ENCODE measurements around the gene ZFP36.
A peak's percentile ranks its signal among the peaks of the same experiment; 100 is the strongest.

ZFP36 gene

DNA sequence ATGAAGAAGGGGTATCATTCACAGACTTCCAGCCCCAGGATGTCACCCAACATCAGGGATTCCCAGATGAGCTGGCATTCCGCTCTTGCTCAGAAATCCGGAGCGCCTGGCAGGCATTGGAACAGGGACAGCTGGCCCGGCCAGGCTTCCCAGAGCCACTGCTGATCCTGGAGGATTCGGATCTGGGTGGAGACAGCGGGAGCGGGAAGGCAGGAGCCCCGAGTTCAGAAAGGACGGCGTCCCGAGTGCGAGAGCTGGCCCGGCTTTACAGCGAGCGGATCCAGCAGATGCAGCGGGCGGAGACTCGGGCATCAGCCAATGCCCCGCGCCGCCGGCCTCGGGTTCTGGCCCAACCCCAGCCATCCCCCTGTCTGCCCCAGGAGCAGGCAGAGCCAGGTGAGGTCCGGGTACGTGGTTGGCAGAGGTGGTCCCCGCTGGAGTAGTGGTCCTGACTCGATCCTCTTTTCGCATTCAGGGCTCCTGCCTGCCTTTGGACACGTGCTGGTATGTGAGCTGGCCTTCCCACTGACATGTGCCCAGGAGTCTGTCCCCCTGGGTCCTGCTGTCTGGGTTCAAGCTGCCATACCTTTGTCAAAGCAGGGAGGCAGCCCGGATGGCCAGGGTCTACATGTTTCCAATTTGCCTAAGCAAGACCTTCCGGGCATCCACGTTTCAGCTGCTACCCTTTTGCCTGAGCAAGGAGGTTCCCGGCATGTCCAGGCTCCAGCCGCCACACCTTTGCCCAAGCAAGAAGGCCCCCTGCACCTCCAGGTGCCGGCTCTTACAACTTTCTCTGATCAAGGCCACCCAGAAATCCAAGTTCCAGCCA, 16.8 kb downstream of the ZFP36 start:
- no peak for DNase-seq

- no peak for DNase-seq
Observed at GRCh38 chr19:39424934-39425333, 18.3 kb downstream of the ZFP36 start.

- no peak for DNase-seq
Observed at GRCh38 chr19:39425744-39426143, 19.1 kb downstream of the ZFP36 start.

- no peak for DNase-seq
Observed at GRCh38 chr19:39426170-39426569, 19.5 kb downstream of the ZFP36 start.

DNA sequence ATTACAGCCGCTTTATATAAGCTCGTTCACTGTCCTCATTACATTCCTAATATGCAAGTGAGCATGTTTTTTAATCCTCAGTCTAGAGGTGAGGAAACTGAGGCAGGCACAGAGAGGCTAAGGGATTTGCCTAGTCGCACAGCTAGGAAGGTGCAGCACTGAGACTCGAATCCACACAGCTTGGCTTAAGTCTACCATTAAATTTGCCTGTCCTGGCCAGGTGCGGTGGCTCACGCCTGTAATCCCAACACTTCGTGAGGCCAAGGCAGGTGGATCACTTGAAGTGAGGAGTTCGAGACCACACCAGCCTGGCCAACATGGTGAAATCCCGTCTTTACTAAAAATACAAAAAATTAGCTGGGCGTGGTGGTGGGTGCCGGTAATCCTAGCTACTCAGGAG, 21.1 kb downstream of the ZFP36 start:
- DNase-seq = no peak

GRCh38 chr19:39428283-39429112, 21.9 kb downstream of the ZFP36 start:
- no peak for DNase-seq

GRCh38 chr19:39430675-39431593, 24.3 kb downstream of the ZFP36 start:
- peak; percentile 27 for DNase-seq

DNA sequence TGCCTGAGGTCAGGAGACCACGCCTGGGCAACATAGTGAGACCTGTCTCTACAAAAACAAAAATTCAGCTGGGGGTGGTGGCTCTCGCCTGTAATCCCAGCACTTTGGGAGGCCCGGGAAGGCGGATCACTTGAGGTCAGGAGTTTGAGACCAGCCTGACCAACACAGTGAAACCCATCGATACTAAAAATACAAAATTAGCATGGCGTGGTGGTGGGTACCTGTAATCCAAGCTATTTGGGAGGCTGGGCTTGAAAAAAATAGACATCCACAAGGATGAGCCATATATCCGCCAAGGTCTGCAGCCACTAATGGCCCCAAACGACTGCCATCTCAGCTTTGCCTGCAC, 26.0 kb downstream of the ZFP36 start:
- DNase-seq = no peak

GRCh38 chr19:39433480-39434079, 26.9 kb downstream of the ZFP36 start:
- DNase-seq = no peak

DNA sequence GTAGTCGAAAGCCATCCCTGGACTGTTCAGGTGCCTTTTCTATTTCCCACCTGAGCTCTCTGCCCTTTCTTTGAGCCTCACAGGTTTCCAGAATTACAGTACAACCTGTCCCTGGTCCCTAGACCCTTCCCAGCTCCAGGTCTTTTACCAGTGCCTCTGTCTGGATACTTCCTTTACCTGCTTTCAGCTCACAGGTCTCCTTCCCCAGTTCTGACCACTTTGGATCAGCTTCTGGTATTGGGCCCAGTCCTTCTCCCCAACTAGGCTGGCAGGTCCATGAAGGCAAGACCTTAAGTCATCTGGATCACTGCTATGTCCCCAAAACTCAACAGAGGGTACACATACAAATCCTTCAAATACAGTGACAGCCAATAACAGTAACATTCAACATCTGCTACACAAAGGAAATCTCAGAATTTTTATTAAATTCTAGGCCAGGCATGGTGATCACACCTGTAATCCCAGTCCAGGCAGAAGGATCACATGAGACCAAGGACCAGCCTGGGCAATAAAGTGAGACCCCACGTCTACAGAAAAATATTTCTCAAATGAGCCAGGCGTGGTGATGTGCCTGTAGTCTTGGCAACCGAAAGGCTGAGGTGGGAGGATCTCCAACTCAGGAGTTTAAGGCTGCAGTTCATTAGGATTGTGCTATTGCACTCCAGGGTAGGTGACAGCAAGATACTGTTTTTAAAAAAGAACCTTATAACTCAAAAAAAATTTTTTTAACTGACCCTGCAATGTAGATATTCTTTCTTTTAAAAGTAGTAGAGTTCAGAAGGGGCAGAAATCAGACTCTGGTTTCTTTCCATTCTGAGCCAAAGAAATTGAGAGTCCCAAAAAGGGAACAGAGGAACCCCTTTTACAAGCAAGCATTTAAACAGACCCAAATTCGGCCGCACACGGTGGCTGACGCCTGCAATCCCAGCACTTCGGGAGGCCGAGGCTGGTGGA, 27.8 kb downstream of the ZFP36 start:
- DNase-seq = no peak

DNA sequence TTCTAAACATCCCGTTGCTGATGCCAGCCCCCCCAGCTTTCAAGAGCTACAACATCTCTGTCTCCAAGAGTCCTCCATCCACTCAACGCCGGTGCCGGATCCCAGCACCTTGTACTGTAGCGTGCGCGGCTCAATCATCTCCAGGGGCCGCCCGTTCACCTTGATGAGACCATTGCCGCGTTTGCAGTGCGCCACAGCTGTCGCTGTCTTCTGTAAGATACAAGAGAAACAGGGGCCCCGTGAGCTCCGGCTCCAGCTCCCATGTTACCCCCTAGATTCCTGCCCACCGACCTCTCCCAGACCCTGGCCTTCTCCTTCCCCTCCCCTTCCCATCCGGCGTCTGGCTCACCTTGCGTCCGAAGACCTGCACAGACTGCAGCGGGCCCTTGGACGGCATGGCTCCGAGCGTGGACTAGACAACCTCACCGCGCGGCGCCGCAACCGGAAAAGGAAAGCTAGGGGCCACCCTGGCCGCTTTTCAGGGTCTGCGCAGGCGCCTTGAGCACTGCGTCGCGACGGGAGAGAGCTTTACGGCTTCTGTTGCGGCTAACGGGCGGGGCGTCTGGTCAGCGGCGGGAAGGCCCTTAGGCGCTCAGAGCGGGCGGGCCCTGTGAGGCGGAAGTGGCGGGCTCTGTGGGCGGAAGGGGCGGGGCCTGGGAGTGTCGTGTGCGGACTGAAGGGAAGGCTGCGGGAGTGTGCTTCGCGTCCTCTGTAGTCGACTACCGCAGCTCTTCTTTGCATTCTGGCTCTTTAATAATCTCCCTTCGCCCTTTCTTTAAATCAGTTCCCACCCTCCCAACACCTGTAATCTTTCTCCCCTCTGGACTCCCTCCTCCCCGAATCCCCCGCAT, 29.1 kb downstream of the ZFP36 start, which contains the start of gene RPS16:
RPS16 (minus strand) TSS at position 451 of the 851 bp plus-strand sequence; CDS start at position 397, 54 bp downstream.
- peak; percentile 97 for DNase-seq

GRCh38 chr19:39436350-39436716, 29.7 kb downstream of the ZFP36 start:
- DNase-seq = no peak

DNA sequence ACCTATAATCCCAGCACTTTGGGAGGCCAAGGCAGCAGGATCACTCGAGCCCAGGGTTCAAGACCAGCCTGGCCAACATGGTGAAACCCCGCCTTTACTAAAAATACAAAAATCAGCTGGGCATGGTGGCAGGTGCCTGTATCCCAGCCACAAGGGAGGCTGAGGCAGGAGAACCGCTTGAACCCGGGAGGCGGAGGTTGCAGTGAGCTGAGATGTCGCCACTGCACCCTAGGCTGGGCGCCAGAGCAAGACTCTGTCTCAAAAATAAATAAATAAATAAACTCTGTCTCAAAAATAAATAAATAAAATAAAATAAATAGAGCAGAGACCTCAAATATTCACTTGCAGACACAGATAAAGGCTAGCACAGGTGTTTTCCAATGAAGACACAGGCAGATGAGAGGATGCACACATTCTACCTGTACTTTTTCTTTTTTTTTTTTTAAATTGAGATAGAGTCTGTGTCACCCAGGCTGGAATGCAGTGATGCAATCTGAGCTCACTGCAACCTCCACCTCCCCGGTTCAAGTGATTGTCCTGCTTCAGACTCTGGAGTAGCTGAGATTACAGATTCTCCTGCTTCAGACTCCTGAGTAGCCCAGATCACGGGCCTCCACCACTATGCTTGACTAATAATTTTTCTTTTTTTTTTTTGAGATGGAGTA, 31.8 kb downstream of the ZFP36 start:
- no peak for DNase-seq

DNA sequence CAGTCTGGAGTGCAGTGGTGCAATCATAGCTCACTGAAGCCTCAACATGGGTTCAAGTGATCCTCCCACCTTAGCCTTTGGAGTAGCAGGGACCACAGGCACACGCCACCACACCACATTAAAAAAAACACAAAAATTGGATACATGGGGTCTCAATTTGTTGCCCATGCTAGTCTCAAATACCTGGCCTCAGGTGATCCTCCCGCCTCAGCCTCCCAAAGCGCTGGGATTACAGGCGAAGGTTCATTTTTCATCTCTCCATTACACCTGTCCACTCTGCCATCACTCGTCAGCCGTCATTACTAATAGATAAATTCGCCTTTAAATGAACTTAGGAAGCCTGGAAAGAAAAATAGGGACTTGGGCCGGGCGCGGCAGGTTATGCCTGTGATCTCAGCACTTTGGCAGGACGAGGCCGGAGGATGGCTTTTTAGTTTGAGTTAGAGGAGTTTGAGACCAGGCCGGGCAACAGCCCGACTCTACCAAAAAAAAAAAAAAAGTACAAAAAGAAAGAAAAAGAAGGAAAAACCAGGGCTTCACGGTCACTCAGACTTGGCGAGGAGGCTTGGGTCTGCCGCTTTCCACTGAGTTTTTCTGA, 38.0 kb downstream of the ZFP36 start:
- DNase-seq = no peak

- DNase-seq = peak; percentile 89
Observed at GRCh38 chr19:39445196-39446111, 38.8 kb downstream of the ZFP36 start, which contains the start of gene SUPT5H. Gene SUPT5H, plus strand, starts transcription at chr19:39445582. Its CDS starts 309 bp downstream, at chr19:39445891.

DNA sequence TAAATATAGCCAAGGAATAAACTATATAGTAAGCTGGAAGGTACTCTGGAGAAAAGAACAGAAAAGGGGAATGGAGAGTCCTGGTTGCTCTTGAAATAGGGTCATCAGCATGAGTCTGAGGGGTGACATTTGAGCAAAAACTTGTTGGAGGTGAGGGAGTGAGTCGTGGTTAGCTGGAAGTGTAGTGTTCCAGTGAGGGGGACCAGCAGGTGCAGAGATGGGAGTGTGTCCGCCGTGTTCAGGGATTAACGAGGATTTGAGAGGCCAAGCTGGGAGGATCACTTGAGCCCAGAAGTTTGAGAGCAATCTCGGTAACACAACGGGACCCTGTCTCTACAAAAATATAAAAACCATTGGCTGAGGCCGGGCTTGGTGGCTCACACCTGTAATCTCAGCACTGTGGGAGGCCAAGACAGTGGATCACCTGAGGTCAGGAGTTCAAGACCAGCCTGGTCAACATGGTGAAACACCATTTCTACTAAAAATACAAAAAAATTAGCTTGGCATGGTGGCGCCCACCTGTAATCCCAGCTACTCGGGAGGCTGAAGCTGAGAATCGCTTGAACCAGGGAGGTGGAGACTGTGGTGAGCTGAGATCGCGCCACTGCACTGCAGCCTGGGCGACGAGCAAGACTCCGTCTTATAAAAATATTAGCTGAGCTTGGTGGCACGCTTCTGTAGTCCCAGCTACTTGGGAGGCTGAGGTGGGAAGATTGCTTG, 39.9 kb downstream of the ZFP36 start:
- no peak for DNase-seq

GRCh38 chr19:39448271-39448670, 41.6 kb downstream of the ZFP36 start:
- DNase-seq = no peak

All from NCI-H510A treated with DMSO at 0.1 percent for 48 hours (cell line).